Muscle of arm (tissue), 14 donors: Measurements from ENCODE around the gene CELF2. TPM values are rescaled to one million over a fixed set of nuclear protein-coding genes. Genes with fewer than 3 reads are reported as not detected.
A peak's percentile ranks its signal among the peaks of the same experiment; 100 is the strongest.
"Not testable (repeated sequence)": the region's sequence is repeated elsewhere in the genome, so short reads cannot be mapped to it uniquely, and the experiment has no call there.

Experiments
- DNase-seq: peaks from one replicate; pipeline ENCODE4 v3.0.0-alpha.2; 2013
- long read RNA-seq, 11 donors: transcript quantifications; one replicate each; lab custom pipeline, GENCODE V29; 2026
- polyA plus RNA-seq, 12 donors: library from polyadenylated mRNA; unstranded; fragments of 120-200 nt; gene quantifications; one replicate each; pipeline ENCODE4 v1.2.1, GENCODE V29; 2013; ENCODE audit not compliant: insufficient read length in 12 of 12

CELF2 gene
- 10 to 100 TPM; 60.3 to 93.7 (median 77.8) TPM for polyA plus RNA-seq
- long read RNA-seq, donor 1: 0 reads
- long read RNA-seq, donor 2, full-length matches to known transcripts: 3 of 10 reads
- long read RNA-seq, donor 2, partial matches to known transcripts: 7 of 10 reads
- long read RNA-seq, donor 2, other reads (novel, unspliced or antisense): 0 of 10 reads
- long read RNA-seq, donor 3: 0 reads
- long read RNA-seq, donor 4, full-length matches to known transcripts: 4 of 21 reads
- long read RNA-seq, donor 4, partial matches to known transcripts: 17 of 21 reads
- long read RNA-seq, donor 4, other reads (novel, unspliced or antisense): 0 of 21 reads
- long read RNA-seq, donor 5: 0 reads
- long read RNA-seq, donor 6: 0 reads
- long read RNA-seq, donor 7, full-length matches to known transcripts: 2 of 2 reads
- long read RNA-seq, donor 7, partial matches to known transcripts: 0 of 2 reads
- long read RNA-seq, donor 7, other reads (novel, unspliced or antisense): 0 of 2 reads
- long read RNA-seq, donor 8, full-length matches to known transcripts: 8 of 13 reads
- long read RNA-seq, donor 8, partial matches to known transcripts: 5 of 13 reads
- long read RNA-seq, donor 8, other reads (novel, unspliced or antisense): 0 of 13 reads
- long read RNA-seq, donor 9: 0 reads
- long read RNA-seq, donor 10, full-length matches to known transcripts: 1 of 1 reads
- long read RNA-seq, donor 10, partial matches to known transcripts: 0 of 1 reads
- long read RNA-seq, donor 10, other reads (novel, unspliced or antisense): 0 of 1 reads
- long read RNA-seq, donor 11, full-length matches to known transcripts: 5 of 5 reads
- long read RNA-seq, donor 11, partial matches to known transcripts: 0 of 5 reads
- long read RNA-seq, donor 11, other reads (novel, unspliced or antisense): 0 of 5 reads

GRCh38 chr10:11017570-11018431, at the start of gene CELF2:
TSS of gene CELF2 (plus strand) at chr10:11017872. CDS start at chr10:11018090, 218 bp downstream.
- no peak for DNase-seq

GRCh38 chr10:10968257-10968588, 49.4 kb upstream of the CELF2 start:
- DNase-seq: no peak

GRCh38 chr10:10973310-10973709, 44.4 kb upstream of the CELF2 start:
- DNase-seq: no peak

- DNase-seq: no peak
These were observed 42.0 kb upstream of the CELF2 start for GRCh38 chr10:10975647-10976046.

- DNase-seq: no peak
These were observed 41.0 kb upstream of the CELF2 start for GRCh38 chr10:10976652-10977051.

- peak; percentile 26 for DNase-seq
These were observed 40.3 kb upstream of the CELF2 start for GRCh38 chr10:10977226-10977956.

- DNase-seq: no peak
These were observed 39.7 kb upstream of the CELF2 start for GRCh38 chr10:10977978-10978377.

GRCh38 chr10:10985361-10985760, 32.3 kb upstream of the CELF2 start:
- DNase-seq: no peak

- DNase-seq: no peak
These were observed 31.1 kb upstream of the CELF2 start for GRCh38 chr10:10986606-10987005.

- no peak for DNase-seq
These were observed 30.6 kb upstream of the CELF2 start for GRCh38 chr10:10987111-10987510.

GRCh38 chr10:10989669-10990068, 28.0 kb upstream of the CELF2 start:
- no peak for DNase-seq

- DNase-seq: no peak
These were observed 26.5 kb upstream of the CELF2 start for GRCh38 chr10:10991144-10991543.

GRCh38 chr10:10992072-10992471, 25.6 kb upstream of the CELF2 start:
- no peak for DNase-seq

- no peak for DNase-seq
These were observed 24.5 kb upstream of the CELF2 start for GRCh38 chr10:10992961-10993714.

GRCh38 chr10:10993785-10994184, 23.9 kb upstream of the CELF2 start:
- no peak for DNase-seq

GRCh38 chr10:10994360-10994759, 23.3 kb upstream of the CELF2 start:
- DNase-seq: no peak

- no peak for DNase-seq
These were observed 22.6 kb upstream of the CELF2 start for GRCh38 chr10:10995120-10995519.

GRCh38 chr10:10996966-10997620, 20.6 kb upstream of the CELF2 start:
- no peak for DNase-seq

GRCh38 chr10:10999501-10999900, 18.2 kb upstream of the CELF2 start:
- DNase-seq: not testable (repeated sequence)

GRCh38 chr10:11002485-11002884, 15.2 kb upstream of the CELF2 start:
- DNase-seq: no peak
